AG08395 (cell line): Measurements from ENCODE around the gene ONECUT2.

Experiments used
- DNase-seq: peaks from one replicate; pipeline ENCODE4 v3.0.0; 2012; ENCODE audit warnings: mixed read lengths, low spot score

The ONECUT2 gene

DNA sequence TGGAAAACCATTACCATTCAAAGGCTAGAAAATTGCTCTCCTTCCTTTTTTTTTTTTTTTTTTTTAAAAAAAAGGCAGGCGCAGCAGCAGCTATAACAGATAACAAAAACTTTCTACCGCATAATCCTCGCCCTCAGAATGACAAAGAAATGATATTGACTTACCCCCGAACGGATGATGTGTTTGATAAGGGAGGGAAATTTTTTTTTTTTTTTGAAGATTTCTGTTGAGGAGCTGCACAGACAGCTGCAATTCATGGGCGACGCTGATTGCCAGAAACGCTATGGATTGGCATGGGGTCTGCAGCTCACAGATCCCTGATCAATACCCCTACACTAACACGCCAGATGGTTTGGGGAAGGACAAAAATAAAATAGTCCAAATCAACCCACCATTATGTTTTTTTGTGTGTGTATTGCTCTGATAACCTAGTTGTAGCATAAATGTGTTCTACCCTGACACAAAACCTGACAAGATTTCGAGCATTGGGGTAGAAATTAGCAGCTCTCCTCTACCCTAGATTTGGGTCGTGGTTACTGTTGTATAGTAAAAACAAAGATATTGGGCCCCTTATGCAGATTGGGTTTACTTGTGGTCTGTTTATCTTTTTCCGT lies 3.6 kb upstream of the ONECUT2 start:
- DNase-seq: no peak

- DNase-seq: no peak
Measured at GRCh38 chr18:57432140-57432539, 3.0 kb upstream of the ONECUT2 start.

DNA sequence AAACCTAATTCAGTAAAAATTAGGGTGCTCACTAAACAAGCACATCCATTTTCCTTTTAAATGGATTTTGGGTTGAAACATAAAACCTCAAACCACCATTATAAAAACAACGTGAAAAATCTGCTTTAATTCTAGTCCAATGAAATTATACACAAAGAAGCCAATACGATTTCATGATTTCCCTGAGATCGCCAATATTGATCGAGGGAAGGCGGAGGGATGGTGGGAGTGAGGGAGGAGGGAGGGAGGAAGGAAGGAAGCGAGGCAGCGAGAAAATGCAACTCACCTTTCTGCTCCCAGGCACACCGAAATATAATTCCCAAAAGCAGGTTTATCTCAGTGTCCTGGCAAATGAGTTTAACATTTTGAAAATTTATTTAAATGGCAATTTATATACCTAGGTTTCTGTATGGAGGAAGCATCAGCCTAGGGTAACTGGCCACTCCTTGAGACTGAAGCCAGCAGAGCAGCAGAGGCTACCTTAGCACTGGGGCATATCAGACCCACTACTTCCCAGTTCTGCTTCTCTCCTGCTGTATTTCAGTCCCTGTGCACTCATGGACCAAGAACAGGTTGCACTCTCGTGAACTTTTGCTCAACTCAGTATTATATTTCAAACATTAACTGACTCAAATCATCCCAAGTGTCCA lies 2.3 kb upstream of the ONECUT2 start:
- no peak for DNase-seq

GRCh38 chr18:57433482-57433881 lies 1.7 kb upstream of the ONECUT2 start:
- no peak for DNase-seq

GRCh38 chr18:57433934-57434535 lies 1.1 kb upstream of the ONECUT2 start:
- no peak for DNase-seq

- no peak for DNase-seq
Measured at GRCh38 chr18:57435846-57436190, 644 bp downstream of the ONECUT2 start.

- no peak for DNase-seq
Measured at GRCh38 chr18:57436191-57436964, 1.2 kb downstream of the ONECUT2 start.

- DNase-seq: no peak
Measured at GRCh38 chr18:57436965-57437333, 1.8 kb downstream of the ONECUT2 start.

DNA sequence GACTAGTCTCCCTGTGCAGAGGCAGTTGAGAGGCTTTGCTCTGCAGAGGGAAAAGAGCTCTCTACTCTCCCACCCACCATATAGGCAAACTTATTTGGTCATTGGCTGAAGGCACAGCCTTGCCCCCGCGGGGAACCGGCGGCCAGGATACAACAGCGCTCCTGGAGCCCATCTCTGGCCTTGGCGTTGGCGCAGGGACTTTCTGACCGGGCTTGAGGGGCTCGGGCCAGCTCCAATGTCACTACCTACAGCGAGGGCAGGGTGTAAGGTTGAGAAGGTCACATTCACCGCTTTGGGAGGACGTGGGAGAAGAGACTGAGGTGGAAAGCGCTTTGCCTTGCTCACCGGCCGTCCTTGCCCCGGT lies 2.2 kb downstream of the ONECUT2 start:
- no peak for DNase-seq

GRCh38 chr18:57437766-57438671 lies 2.8 kb downstream of the ONECUT2 start:
- peak; percentile 73 for DNase-seq

DNA sequence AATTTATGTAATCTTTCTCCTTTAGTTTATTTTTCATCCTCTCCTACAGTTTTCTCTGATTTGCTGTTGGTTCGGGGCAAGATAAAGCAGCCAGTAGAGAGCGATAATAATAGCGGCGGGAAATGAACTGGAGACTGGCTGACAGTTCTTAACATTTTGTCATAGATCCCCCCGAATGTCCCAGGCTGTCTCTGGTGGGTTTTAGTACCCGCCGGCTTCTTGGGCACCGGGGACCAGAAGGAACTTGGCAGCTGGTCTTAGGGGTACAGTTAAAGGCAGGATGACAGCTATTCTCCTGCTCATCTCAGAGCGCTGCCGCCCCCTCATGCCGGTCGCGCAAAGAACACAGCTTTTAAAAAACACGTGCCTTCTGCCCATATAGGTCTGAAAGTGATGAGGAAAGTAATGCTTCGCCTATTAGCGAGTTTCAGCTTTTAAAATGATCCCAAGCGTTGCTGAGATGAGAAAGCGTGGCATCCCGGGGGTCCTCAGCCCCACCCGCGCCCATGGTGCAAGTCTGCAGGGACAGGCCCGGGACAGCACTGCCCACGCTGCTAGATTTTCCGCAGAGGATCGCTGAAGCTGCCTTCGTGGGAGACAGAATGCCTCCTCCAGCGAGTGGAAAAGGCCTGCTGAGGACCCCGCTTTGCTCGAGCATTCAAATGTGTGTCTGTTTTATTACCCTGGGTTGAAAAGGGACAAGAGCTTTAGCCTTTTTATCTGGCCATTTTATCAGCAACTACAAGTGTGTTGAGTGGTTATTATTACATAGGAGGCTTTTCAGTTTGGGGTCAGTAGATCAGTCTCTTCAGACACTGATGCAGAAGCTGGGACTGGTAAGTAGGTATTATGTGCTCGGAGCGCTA lies 3.8 kb downstream of the ONECUT2 start:
- DNase-seq: no peak

DNA sequence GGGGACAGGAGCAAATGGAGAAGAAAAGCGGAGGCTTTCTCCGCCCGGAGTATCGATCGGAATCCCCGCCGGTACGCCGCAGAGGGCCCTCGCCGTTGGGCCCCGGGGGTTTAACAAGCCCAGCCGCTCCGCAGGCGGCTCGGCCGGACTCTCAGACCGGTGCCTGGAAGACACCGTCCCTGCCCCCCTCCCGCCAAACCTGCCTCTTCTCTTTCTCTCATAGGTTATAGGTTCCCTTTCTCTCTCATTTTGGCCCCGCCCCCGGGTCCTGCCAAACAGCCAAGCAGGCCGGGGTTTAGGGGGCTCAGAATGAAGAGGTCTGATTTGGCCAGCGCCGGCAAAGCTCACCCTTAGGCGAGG lies 4.4 kb downstream of the ONECUT2 start:
- no peak for DNase-seq

DNA sequence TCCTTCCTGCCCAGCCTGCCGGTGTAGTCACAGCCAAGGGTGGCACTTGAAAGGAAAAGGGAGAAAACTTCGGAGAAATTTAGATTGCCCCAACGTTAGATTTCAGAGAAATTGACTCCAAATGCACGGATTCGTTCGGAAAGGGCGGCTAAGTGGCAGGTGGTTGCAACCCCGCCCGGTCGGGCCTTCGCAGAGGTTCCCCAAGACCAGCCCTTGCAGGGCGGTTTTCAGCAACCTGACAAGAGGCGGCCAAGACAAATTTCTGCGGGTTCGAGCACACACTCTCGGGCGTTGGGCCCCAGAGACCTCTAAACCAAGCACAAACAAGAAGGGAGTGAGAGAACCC lies 4.8 kb downstream of the ONECUT2 start:
- no peak for DNase-seq

- no peak for DNase-seq
Measured at GRCh38 chr18:57440331-57441070, 5.3 kb downstream of the ONECUT2 start.

- DNase-seq: peak; percentile 44
Measured at GRCh38 chr18:57441071-57441794, 6.1 kb downstream of the ONECUT2 start.

DNA sequence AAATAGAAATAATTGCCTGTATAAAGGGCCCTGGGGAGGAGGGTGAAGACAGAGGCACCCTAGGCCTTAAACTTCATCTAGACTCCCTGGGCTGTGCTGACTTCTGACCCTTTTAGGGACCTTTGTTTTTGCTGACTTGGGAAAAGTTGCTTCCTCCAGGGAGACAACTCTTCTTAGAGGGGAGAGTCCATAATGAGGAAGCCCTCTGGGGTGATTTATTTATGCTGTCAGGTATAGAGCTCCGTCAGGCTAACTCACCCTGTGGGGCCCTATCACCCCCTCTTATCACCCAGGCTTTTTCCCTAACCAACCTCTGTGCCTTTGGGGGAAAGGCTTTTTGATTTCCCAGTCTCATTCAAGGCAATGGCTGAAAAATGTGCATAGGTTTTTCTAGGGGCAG lies 8.1 kb downstream of the ONECUT2 start:
- DNase-seq: no peak

DNA sequence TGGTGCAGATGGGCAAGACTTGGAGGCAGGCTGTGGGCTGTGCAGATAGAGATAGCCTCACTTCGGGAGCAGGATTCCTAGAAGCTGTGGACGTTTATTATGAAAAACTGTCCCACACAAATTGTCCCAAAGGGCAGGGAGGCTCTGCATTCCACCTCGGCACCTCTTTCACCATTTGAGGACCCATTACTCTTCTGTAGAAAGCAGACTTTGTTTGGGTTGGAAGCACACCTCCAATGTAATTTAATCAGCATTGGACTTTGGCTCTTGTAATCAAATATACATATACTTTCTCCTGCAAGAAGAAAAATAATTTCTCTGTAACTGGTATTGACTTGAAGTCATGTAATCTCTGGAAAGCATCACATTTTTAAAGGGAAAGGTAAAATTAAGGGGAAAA lies 8.5 kb downstream of the ONECUT2 start:
- no peak for DNase-seq

DNA sequence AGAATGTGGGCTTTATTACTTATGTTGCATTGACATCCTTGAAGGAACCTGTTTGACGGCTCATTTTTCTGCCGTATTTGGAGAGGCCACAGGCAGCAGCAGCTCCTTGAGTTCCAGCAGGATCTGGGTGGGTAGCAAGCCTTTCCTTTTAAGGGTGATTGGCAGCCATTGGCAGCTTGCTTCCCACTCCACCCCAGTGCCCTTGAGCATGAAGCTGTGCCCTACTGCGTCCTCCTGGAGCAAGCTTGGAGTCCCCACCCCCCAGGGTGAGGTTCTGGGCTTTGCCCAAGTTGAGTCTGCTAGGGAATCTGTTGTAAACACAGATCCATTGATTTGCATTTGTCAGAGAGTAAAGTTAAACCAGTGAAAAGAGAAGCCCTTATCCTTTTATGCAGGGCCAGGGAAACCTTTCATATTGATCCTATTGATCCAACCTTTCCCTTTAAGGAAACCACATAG lies 9.2 kb downstream of the ONECUT2 start:
- DNase-seq: no peak

DNA sequence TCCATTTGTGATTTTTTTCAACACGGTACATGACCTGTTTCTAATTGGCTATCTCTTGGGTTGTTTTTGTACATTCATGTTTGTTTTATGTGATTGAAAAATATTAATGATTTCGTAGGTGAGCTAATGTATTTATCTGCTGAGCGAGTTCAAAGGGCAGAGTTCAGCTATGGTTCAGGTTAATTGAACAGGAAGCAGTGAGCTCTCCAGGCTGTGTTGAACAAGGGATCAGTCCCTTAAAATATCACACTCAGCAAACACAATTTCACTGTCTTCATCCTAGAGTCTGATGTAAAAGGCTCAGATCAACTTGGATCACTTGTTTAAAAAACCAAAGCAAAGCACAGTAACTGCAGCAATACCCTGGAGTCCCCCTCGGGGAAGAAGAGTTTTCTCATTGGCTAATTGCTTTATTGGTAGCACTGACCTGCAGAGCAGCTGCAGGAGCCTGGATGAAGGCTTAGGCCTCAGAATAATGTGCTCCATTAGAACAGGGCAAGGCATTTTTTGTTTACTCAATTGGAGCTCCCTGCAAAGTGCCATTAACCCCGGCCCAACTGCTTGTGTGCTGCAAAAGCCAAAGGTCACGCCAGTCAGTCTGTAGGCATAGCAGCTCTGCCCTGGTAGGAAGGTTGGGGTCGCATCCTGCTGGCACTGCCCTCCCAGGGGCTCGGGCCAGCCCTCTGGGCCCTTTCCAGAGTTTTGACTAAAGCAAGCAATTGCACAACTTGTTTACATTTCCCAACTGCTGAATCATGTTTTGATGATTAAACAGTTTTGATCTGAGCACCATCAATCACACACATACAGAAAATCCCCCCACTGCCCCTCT lies 10.5 kb downstream of the ONECUT2 start:
- no peak for DNase-seq
